Head of caudate nucleus (tissue), 42 donors: ENCODE measurements around the gene EFCAB11.
"Not testable (repeated sequence)": the region's sequence is repeated elsewhere in the genome, so short reads cannot be mapped to it uniquely, and the experiment has no call there.

Experiments used
- DNase-seq, 42 donors: peaks; one replicate each; pipeline versions ENCODE4 v3.0.0 to v3.0.0-alpha.2; 2020 to 2021; ENCODE audit warnings: mixed read lengths in 7 of 42
- intact Hi-C: fragments of 100-400 bp; cut with DNase I; formaldehyde crosslinking; loops from one replicate; pipeline ENCODE4 v1.15.0; 2022

EFCAB11 gene

GRCh38 chr14:89891721-89892120 lies 62.8 kb downstream of the EFCAB11 start:
- DNase-seq, intact Hi-C loops: not testable (repeated sequence)

GRCh38 chr14:89891055-89891454 lies 63.5 kb downstream of the EFCAB11 start:
- no peak for DNase-seq
- intact Hi-C loops, result no loop called here

GRCh38 chr14:89890589-89890988 lies 63.9 kb downstream of the EFCAB11 start:
- DNase-seq, result no peak
- intact Hi-C loops, result no loop called here

DNA sequence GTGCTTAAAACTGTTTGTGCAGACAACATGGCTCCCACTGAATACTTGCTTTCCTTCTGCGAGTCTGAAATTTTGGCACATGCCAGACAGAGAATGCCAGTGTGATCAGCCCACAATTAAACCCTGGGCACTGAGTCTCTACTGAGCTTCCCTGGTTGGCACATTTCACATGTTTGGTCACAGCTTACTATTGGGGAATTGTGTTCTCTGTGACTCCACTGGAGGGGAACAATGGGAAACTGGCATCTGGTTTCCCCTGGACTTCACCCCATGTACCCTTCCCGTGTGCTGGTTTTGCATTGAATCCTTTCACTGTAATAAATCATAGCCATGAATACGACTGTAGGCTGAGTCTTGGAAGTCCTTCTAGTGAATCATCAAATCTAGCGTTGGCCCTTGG lies 64.9 kb downstream of the EFCAB11 start:
- intact Hi-C loops, result no loop called here
- DNase-seq, result peak in 1 of 42 donors; percentile 10

DNA sequence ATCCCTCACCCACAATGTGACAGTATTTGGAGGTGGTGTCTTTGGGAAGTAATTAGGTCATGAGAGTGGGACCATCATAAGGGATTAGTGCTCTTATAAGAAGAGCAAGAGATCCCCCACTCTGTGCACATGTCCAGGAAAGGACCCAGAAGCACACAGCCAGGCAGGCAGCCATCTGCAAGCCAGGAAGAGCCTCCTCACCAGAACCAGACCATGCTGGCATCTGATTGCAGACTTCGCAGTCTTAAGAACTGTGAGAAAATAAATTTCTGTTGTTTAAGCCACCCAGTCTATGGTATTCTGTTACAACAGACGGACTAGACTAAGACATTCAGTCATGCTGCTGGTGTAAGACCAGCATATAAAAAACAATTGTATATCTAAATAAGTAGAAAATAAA lies 69.8 kb downstream of the EFCAB11 start:
- intact Hi-C loops, result no loop called here
- no peak for DNase-seq

- intact Hi-C loops, result no loop called here
- no peak for DNase-seq
These were observed 72.7 kb downstream of the EFCAB11 start for GRCh38 chr14:89881839-89882238.

- intact Hi-C loops, DNase-seq: not testable (repeated sequence)
These were observed 80.4 kb downstream of the EFCAB11 start for GRCh38 chr14:89874091-89874490.

DNA sequence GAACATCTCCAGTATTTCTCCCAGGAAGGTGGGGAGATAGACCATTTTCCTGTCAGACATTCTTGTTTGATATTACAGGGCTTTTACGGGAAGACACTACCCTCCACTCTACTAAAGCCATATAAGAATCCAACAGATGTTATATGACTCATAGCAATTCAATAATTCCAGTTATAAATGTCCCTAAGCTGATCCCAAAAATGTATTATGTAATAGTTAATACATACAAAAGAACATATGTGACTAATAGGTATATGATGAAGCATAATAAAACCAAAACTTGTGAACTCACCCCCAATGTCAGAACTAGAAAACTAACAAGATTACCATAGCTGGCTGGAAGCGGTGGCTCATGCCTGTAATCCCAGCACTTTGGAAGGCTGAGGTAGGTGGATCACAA lies 84.2 kb downstream of the EFCAB11 start:
- DNase-seq, result no peak
- intact Hi-C loops, result no loop called here

DNA sequence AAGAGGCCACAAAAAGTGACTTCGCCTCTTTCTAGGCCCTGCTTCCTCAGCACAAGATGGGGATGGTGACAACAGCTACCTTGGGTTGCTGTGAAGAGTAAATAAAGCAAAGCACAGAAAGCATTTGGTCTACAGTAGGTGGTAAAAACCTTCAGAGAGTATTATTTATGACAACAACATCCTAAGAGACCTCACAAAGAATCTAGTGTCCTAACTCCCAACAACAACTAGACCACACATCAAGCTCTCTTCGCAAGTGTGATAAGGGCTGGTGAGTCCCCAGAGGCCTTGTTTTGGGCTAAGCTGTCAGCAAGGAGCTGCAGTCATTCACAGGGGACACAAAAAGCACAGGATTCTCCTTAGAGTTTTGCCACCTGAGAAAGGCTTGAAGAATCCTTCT lies 84.9 kb downstream of the EFCAB11 start:
- DNase-seq, result no peak
- intact Hi-C loops, result no loop called here

DNA sequence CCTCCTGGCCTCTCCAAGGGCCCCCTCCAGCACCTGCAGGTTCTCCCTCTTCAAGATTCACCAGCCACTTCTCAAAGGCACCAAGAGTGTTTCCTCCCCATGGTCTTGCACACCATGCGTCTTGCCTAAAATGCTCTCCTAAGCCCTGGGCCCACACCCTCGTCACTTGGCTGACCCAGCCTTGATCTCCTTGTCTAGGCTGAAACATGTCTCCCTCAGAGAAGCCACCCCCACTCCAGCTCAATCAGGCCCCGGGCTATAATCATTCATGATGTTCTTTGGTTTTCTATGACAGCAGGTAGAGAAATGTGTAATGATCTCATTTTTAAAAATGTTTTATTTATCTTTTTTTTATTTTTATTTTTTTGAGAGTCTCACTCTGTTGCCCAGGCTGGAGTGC lies 88.1 kb downstream of the EFCAB11 start:
- intact Hi-C loops, result no loop called here
- no peak for DNase-seq

DNA sequence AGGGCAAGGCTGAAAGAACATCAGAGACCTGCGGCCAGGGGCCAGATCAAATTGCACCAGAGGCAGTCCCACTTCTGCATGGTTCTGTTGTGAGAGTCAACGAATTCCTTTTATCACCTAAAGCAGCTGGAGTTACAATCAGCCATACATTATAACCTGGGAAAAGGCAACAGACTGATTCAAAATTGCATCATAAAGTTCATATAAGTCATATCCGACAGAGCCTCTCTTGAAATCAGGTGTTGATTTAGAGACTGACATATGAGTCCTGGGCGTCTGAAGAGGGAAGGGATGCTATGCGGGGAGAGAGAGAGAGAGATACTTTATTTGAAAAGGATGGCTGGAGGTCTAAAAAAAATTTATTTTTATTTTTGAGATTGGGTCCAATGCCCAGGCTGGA lies 89.4 kb downstream of the EFCAB11 start:
- no peak for DNase-seq
- intact Hi-C loops, result no loop called here

- DNase-seq, result no peak
- intact Hi-C loops, result no loop called here
These were observed 91.7 kb downstream of the EFCAB11 start for GRCh38 chr14:89862856-89863255.

DNA sequence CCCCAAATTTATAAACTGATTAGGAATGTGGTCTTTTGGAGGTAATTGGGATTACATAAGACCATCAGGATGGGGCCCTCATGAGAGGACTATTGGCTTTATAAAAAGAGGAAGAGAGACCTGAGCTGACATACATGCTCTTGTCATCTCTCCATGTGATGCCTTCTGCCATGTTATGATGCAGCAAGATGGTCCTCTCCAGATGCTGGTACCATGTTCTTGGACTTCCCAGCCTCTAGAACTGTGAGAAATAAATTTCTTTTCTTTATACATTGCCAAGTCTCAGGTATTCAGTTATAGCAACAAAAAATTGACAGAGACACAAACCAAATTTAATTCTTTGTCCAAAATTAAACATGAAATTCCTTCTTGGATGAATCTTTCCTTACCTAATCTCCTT lies 92.9 kb downstream of the EFCAB11 start:
- intact Hi-C loops, result no loop called here
- DNase-seq, result no peak

DNA sequence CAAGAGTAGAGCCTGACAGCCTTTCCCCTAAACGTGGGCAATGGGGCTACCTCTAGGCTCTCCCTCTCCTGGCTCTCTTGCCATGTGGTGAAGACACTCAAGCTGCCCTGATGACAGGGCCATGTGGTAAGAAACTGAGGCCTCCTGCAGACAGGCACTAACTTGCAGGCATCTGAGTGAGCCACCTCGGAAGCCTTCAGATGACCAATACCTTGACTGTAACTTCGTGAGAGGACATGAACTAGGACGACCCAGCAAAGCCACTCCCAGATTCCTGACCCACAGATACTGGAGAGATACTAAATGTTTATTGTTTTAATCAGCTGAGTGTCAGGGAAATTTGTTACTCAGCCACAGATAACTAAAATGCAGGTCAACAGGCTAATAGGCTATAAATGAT lies 96.4 kb downstream of the EFCAB11 start:
- intact Hi-C loops, result no loop called here

GRCh38 chr14:89856871-89857345 lies 97.6 kb downstream of the EFCAB11 start:
- DNase-seq, result no peak
- intact Hi-C loops, result no loop called here

More for the DNA sequence above, 96.4 kb downstream of the EFCAB11 start:
- no peak for DNase-seq

GRCh38 chr14:89855961-89856656 lies 98.4 kb downstream of the EFCAB11 start:
- DNase-seq, result no peak
- intact Hi-C loops, result no loop called here

- DNase-seq, result no peak
- intact Hi-C loops, result no loop called here
These were observed 100.4 kb downstream of the EFCAB11 start for GRCh38 chr14:89853936-89854693.

GRCh38 chr14:89851106-89851505 lies 103.4 kb downstream of the EFCAB11 start:
- intact Hi-C loops, result no loop called here
- DNase-seq, result peak in 1 of 42 donors; percentile 46

GRCh38 chr14:89849931-89850330 lies 104.6 kb downstream of the EFCAB11 start:
- intact Hi-C loops, result no loop called here
- no peak for DNase-seq

DNA sequence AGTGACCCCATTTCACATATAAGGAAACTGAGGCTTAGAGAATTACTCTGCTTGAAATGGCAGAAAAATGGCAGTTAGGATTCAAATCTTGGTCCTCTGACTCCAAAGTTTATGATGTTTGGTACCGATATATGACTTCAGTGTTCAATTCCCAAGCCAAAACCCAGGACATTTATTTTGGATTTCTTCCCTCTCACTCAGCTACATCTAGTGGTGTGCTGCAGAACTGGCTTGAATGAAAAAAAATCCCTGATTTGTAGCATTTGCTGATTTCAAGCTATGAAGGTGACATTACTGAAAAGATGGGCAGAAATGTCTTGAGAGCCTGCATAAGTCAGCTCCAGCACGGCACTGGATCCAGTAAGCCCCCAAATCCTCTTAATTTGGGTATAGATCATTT lies 106.4 kb downstream of the EFCAB11 start:
- DNase-seq, result no peak
- intact Hi-C loops, result no loop called here

DNA sequence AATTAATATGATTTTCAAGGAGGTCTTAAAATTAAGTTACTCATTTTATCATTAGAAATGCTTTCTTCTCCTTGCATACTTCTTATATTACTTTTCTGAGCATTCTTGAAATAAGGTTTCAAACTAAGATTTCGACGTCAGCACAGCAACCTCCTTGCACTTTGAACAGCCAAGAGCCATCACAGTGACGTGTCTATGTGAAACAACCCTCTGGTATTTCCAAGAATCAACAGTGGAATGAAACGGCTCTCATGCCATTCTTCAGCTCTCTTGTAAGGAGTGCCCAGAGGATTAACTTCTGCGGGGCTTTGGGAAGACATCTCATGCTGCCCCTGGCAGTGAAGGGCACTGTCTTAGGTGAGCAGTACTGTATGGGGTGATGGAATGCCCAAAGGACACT lies 109.2 kb downstream of the EFCAB11 start:
- DNase-seq, result no peak
- intact Hi-C loops, result no loop called here
